ENCODE measurements around the gene FOXD3.

FOXD3 gene

DNA sequence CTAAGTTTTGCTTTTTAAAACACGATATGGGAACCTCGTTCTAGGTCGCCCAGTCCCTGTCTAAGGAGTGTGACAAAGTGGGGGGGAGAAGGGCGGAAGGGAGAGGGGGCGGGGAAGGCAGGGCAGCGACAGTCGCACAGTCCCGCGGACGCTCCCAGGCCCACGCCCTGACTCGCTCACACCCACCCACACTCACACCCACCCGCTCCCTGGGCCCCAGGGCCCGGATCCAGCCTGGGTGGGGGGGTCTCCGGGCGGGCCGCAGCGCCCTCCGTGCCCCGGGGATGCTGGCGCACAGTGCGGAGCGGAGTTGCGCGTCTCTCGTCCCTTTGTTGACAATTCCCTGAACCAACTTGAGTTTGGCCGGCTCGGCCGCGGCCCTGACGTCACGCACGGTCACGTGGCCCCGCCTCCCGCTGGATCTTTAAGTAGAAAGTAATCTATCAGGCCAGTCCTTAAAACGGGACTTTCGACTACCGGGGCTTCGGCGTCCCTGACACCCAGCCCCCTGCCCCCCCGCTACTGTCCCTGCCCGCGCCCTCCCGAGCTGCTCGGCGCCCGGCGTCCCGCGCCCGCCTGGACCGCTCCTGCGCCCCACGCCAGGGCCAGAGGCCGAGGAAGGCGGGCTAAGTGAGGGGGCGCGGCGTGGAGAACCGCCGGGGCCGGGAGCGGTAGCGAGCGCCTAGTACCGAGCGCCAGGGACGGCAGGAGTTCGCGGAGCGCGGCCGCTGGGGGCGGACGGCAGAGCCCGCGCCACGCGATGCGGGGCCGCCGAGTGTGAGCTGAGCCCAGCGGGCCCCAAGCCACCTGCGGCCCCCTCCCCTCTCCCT, at the start of gene FOXD3:
TSS of gene FOXD3 (plus strand) at position 454 of the 830 bp plus-strand sequence. CDS start 492 bp downstream, outside the sequence.
- DNase-seq: no peak

DNA sequence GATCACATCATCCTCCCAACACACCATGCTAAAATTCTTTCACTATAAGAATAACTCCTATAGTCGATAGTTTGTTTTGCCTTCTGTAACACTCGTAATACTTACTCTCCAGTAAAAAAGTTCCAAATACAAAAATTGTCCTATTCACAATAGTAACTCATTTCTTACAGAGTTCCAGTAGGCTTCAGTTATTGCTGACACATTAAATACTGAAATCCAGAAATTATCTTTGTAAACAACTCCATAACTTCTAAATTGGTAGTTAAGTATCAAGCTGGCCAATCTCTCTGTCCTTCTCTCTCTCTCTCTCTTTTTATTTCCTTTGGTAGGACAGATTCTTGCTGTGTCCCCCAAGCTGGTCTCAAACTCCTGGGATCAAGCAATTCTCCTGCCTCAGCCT, 49.6 kb upstream of the FOXD3 start:
- no peak for DNase-seq

DNA sequence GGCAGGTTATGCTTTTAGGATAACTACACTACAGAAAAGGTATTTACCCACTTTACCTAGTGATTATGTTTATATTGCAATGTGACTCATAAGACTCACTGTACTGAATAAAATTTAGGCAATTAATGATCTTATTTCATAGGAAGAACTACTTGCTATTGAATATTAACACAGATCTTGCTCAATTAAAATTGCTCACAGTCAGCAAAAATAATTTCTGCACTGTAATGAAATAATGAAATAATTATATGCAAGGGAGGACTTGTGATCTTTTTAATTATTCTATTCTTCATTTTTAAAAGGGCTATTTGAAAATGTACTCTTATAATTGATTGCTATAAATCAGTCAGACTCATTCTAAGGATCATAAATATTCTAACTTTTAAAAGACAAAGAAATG, 48.0 kb upstream of the FOXD3 start:
- DNase-seq: no peak

DNA sequence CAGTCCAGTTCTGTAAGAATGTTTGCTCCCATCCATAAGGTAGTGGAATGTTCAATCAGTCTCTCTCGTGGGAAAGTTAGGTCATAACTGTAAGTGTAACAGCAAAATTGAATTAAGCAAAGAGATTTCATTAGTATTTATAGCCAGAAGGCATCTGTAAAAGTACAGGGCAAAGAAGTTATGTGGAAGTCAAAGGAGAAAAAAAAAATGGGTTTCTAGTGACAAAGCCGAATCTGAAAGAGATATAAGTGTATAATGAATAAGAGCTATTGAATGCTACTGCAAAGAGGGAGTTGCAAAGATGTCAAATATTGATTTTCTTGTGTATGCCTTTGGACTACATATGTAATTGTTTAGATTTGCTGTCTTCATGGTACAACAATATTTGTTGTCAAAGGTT, 47.4 kb upstream of the FOXD3 start:
- DNase-seq: no peak

DNA sequence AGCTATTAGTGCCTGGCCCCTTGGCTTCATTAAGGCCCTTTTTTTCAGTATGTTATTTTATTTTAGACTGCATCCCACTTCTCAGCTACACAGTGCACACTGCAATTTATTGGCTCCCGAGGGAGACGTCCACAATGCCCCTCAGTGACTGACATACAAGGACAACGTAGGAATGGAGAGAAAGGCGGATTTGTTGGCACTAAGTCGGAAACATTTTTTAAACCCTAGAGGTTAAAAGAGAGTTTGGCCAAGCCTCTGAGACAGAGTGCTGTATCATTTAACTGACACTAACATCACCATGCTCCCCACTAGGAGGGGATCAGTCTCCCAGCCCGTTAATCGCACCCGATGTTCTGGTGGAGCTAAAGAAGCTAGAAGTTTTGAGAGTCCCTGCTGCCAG, 45.7 kb upstream of the FOXD3 start:
- DNase-seq: no peak

DNA sequence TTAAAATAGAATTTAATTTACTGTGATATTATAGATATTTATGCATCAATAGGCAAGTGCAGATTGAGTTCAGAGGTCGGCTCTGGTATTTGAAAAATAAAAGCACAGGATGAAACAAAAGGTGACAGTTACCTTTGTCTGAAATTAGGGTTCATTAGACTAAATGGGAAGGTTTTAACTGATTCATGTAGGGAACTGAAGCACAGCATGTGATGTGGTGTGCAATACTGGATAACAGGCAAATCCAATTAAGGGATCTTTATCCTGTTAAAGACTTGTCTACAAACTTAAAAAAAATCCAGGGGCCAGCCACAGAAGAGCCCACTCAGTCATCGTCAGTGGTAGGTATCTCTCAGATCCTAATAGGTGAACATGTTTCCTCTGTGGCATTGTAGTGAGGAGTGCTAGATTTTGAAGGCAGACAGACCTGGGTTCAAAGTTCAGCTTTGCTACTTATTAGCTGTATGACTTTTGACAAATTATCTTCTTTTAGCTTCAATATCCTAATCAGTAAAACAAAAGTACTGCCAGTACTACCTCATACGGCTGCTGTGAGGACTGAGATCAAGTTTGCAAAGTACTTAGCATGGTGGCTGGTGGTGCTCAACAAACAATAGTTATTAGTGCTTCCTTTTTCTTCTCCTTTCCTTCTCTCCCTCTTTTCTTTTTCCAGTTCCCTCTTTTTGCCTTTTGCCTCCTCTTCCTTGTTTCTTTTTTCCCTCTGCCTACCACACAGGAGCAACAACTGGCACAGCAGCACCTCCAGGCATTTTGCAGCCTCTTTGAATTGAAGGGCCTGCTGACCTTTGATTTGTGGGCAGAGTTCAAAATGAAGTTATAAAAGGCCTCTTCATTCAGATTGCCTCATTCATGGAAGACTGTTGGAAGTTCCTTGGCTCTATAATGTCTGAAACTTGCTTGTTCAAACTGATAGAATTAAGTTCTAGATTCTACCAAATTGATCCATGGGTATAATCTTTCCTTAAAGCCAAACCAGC, 44.9 kb upstream of the FOXD3 start:
- DNase-seq: no peak

DNA sequence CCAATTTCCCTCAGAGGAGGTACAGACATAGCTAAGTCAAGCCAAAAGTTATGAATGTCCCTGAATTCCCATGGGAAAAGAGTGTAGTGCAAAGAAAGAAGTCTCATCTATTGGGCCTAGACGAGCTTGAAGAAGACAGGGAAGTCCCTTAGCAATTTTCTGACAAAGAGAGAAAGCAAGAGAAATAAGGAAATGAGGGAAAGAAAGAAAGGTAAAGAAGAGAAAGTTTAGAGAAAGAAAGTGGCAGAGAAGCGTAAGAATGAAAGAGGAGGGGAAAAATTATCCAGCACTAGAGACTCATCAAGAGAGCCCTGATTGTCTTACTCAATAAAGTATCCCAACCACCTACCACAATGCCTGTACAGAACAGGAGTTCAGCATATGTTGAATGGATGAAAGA, 40.6 kb upstream of the FOXD3 start:
- no peak for DNase-seq

DNA sequence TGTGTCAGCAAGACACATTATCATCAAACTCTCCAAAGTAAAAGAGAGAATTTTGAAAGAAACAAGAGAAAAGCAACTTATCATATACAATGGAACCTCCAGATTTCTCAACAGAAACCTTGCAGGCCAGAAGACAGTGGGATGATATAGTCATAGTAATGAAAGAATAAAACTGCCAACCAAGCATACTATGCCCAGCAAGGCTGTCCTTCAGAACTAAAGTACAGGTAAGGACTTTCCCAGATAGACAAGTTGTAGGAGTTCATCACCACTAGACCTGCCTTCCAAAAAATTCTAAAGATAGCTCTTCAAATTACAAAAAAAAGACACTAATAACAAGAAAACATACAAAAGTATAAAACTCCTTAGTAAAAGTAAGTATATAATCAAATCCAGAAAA, 33.2 kb upstream of the FOXD3 start:
- DNase-seq: no peak

DNA sequence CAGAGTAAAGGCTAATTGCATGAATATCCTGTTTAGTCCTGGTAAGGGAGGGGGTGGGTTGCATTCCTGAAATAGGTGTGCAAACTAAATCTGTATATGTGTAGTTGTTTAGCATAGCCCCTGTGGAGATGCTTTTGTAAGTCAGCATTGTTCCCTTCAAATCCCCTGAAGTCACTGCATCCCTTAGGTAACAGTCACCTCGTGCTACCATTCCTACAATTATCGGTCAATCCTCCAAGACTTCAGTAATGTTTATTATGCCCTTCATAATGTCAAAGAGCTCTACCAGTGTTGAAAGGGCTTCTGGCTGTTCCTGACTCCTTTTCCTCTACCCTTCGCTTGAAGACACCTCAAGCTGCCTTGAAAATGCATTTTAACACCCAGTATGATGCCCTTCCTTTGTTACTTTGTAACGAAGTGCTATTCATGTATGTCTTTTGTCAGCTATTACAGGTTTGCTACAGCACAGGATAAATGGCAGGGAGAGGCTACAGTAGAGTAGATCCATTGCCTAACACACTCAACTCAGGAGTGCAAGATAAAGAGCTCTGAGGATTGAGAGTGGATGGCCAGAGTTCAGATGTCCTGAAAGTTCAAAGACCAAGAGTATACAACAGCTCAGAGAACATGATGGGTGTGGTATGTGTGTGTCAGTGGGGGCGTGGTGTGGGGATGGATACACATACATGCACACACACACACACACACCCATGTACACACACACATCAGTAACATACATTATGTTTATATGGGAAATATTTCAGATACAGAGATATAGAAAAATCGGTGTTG, 27.4 kb upstream of the FOXD3 start:
- DNase-seq: no peak

DNA sequence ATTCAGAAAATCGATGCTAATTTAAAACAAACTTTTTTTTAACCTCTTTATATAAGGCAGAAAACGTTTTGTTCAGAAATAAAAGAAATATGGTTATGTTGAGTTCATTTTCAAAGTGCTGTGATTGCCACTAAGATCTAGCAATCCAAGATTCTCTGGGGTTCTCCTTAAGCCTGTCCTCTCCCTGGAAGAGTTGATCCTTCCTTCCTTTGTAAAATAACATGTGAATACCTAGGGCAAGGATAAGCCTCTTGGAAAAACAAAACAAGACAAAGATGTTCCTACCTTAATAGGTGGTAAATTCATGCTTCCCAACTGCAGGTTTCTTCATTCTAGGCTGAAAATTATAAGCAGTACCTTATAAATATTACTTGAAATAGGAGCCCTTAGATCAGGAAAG, 18.0 kb upstream of the FOXD3 start:
- no peak for DNase-seq

DNA sequence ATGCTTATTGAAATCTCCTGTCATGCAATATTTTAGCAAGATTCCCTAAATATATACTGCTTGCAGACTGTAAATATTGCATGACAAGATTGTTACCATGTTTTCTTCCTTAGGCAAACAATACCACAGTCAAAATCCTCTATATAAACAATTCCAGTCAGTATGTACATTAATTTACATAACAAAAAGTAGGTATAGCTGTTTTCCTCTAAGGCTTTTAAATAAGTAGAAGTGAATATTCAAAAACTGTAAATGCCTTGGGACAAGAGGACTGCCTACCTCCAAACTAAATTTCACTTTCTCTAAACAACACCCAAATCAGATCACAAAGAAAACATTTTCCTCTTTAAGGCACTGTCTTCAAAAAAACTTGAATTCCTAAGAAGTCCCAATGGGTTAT, 17.3 kb upstream of the FOXD3 start:
- DNase-seq: no peak

DNA sequence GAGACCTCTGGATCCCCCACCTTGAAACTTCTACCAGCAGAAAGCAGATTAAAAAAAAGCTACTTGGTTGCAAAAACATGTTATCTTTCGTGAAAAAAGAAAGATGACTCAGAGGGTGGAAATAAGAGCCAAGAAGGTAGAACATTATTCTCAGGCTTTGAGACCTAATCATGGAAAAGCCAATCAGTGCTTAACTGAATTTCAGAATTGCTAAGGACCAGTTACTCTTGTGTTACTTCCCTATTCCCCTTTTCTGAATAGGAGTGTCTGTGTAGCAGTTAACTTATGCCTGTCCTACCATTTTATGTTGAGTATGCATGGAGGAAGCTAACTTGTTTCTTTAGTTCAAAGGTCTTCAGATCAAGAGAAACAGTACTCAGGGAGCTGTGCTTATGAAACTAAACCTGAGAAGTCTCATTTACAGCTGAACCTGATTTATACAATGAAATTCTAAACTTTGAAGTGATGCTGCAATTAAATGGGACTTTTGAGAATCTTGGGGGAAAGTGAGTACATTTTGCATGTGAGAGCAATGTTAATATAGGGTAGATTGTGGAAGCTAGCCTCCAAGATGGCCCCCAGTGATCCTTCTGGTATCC, 15.1 kb upstream of the FOXD3 start:
- DNase-seq: no peak

DNA sequence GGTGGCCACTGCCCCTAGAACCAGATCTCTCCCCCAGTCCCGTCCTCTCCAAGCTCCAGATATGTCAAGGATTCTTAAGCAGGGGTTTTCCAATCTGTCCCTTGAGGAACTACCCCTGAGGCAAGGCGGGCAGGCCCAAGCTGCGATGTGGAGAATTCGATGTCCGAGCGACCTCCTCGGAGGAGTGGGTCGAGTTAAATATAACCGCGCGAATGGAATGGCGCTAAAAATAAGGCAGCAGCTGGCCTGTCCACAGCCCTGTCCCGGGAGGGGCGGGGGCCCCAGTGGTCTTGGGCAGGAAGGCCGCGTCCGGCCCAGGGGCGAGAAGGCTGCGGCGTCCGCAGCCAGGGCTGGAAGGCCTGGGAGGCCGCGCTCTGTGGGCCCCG, 5.8 kb upstream of the FOXD3 start:
- DNase-seq: no peak

DNA sequence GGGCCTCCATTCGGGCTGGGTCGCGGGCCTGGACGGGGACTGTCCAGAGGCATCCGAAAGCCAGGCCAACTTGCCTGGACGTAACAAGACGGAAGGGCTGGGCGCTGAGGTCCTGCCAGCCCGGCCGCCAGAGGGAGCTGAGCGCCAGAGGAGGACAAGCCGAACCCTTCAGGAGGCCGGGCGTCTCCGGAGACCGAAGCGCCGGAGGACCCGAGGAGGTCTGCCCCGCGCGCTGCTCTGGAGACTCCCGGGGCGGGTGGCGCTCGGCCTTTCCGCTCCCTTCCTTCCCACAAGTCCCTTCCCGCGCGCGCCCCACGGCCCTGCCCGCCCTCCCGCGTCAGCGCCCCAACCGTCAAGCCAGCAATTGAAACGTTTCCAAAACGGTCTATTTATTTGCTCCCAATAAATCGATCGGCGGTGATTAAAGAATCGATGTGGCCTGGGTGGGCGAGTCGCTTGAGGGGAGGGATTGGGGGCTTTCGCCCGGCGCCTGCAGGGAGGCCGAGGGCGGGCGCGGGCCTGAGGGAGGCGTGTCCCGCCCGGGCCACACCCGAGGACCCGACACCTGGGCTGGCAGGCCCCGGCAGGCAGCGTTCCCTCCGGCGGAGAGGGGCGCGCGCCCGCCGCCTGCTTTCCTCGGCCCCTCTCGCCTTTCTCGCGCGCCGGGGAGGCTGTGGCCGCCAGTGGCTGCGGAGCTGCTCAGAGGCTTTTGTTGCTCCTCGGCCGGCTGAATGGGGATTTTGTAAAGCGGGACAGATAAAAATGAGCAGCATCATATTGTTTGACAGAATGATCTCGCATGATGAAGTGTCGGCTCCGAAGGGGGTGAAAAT, 5.2 kb upstream of the FOXD3 start:
- no peak for DNase-seq

DNA sequence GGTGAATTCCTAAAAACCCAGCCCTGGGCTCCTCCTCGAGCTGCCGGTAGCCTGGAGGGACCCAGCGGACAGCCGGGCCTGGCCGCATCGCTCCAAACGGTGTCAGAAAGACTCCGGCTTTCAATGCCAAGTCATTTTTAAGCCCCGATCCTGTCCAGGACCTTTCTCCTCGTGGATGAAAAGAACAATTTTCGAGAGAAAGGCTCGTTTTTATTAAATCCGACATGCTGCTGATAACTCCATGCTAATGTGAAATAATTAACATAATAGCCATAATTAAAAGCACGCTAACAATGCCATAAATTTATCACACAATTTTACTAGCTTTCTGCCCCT, 4.6 kb upstream of the FOXD3 start:
- no peak for DNase-seq

DNA sequence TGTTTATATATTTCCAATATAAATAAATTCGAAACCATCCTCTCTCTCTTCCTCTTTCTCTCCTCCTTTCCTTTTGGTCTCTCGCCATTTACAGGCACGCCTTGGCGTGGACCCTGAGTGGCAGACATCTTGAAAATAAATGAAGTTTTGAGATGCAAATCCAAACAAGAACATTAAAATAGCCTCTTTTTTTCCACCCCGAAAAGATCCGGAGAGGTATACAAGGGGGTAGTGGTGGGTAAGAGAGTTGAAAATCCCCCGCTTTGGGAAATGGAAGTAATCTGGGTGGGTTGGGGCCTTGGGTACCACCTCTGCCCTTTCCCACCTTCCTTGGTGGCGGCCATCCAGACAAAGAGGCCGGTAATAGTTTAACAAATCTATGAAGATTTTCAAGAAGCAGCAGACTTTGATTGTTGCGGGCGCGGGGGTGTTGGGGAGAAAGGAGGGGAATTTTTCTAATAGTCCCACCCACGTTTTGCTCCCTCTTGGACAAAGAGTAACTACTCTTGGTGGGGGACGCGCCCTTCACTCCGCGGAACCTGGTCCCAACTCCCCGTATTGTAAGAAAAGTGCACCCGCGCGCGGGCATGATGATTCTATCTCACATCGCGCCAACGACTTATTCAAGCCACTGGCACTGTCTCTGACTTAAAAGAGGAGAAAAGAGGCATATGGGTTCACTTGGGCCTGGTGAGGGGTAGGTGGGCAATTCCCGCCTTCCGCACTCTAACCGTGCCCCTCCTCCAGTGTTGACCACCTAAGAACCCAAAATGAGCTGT, 4.0 kb upstream of the FOXD3 start:
- no peak for DNase-seq

DNA sequence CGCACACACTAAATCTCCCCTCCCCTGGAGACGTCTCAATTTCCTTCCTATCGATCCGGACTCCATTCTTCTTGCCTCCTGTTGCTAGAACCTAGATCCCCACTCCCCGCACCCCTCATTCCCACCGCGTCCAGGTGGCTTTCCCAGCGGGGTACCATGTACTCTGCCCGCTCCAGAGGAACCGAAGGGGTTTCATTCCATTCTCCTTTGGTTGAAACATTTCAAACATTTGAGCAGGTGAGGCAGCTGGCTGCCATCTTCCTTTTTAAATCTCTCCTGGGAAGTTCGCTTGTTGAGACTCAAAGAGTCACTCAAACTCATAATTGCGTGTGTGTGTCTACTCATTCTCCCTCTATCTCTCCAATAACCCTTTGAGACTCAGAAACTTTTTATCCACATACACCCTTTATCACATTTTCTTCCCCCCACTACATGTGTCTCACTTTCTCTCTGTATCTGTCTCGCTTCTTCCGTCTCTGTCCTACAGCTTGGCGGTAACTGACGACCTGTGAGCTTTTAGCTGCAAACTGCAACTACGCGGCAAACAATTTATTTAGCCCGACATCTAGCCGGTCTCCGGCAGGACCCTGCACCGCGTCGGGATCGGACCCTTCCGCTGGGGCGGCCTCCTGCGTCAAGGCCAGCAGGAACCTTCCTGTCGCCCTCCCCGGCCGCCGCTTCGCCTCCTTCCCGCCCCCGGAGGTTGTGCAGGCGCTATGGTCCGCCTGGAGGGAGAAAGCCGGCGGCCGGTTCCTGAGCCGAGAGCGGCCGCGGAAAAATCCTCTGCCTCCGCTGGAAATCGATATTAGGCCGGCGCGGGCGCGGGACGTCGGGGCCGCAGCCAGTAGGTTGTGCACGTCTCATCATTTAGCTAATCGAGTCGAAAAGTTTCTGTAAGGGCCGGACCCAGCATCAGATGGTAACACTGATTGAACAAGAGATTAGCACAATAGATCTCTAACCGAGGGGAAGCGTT, 3.0 kb upstream of the FOXD3 start:
- DNase-seq: no peak

DNA sequence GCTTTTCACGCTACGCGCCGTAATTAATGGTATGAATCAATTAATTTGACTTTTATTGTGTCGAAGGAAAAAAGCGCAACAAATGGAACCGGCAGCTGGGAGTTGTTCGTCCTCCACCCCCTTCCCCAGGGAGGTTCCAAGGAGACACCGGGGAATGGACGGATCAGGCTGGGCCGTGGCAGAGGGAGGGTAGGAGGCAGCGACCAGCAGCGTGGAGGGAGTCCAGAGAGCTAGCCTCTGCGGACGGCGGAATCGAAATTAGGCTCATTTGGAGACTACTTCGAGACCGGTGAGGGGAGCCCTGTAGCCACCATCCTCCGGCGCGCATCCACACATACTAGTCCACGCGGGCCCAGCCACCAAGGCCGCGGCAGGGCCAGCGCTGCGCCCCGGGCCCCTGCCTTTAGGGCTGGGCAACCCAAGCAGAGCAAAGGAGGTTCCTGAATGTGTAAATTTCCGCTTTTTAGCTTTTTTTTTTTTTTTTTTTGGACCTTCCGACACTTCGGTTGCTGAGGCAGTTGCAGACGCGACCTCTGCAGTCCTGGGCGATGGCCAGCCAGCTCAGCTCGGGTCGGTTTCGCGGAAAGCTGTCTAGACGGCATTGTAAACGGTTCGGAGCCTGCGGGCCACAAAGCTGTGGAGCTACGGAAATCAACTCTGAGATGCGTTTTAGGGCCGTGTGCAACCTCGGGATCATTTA, 2.2 kb upstream of the FOXD3 start:
- no peak for DNase-seq

Data from activated CD4-positive, alpha-beta T cell treated with anti-CD3 and anti-CD28 coated beads for 1 hour (primary cell).